GM10266 (cell line): ENCODE results near the gene CA7.
A peak's percentile ranks its signal among the peaks of the same experiment; 100 is the strongest.

Experiments used
- DNase-seq: peaks from one replicate; pipeline ENCODE4 v3.0.0; 2012; ENCODE audit errors: extremely low spot score
- TF ChIP-seq, protein P1 (sequence below): IDR thresholded peaks from 2 replicates; pipeline ENCODE4 v1.5.1; 2012; ENCODE audit warnings: mild to moderate bottlenecking, low read depth; ENCODE audit not compliant: control insufficient read depth, insufficient read depth; ENCODE audit errors: missing control alignments

CA7 gene

DNA sequence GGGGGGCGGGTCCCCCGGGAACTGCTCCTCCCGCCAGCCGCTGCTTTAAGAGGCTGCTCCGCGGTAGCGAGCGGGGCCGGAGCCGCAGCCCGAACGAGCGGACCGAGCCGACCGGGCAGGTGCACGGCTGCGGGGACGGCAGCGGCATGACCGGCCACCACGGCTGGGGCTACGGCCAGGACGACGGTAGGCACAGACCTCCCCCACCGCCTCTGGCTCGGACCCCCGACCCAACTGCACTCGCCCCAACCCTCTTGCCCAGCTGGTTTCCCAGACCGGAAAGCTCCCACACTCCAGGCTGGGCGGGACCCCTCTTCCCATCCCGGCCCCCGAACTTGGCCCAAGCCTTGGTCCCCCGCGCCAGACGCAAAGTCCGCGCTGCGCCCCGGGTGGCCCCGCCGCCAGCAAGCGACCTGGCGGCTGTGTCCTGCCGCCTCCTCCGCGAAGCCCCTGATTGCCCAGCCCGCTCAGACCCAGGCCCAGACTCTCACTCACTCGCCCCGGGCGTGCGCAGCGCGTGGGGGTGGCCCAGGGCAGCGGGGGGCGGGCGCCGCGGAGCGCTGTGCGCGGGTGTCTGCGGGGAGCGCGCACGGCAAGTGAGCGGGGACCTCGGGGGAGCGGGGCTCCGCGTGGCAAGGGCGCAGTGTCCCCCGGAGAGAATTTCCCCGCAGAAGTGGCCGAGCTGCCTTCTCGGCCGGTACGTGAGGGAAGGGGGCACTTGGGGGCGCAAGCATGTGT lies at the start of gene CA7:
Gene CA7, plus strand, starts transcription at position 73 of the 738 bp plus-strand sequence. Its CDS starts 74 bp downstream, at position 147.
- TF ChIP-seq, protein P1, sequence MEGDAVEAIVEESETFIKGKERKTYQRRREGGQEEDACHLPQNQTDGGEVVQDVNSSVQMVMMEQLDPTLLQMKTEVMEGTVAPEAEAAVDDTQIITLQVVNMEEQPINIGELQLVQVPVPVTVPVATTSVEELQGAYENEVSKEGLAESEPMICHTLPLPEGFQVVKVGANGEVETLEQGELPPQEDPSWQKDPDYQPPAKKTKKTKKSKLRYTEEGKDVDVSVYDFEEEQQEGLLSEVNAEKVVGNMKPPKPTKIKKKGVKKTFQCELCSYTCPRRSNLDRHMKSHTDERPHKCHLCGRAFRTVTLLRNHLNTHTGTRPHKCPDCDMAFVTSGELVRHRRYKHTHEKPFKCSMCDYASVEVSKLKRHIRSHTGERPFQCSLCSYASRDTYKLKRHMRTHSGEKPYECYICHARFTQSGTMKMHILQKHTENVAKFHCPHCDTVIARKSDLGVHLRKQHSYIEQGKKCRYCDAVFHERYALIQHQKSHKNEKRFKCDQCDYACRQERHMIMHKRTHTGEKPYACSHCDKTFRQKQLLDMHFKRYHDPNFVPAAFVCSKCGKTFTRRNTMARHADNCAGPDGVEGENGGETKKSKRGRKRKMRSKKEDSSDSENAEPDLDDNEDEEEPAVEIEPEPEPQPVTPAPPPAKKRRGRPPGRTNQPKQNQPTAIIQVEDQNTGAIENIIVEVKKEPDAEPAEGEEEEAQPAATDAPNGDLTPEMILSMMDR, result no peak
- peak; percentile 27 for DNase-seq

DNA sequence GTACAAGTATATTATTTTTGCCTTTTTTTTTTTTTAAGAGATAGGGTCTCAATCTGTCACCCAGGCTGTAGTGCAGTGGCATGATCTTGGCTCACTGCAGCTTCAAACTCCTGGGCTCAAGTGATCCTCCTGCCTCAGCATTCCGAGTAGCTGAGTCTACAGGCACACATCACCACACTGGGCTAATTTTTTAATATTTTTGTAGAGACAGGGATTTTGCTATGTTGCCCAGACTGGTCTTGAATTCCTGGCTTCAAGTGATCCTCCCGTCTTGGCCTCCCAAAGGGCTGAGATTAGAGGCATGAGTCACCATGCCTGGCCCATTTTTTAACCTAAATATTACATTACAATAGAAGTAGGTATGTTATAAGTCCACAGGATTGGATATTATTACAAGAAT lies 46.1 kb upstream of the CA7 start:
- DNase-seq, result no peak
- TF ChIP-seq, protein P1, result no peak

DNA sequence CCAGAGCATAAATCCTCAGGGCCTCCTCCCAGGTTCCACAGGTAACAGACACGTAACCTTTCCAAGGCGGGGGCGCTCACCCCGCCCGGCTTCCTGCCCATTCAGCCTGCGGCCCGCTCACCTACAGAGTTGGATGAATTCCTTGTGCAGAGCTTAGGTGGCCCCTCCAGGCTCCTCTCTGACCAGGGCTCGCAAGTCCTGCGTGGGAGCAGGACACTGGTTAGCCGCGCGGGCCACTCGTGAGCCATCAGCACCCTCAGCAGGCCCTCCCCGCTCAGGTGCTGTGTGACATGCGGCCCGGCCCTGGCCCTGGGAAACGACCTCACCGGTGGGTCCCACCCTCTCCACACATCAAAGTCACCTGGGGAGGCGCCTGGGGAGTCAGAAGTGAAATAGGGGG lies 43.4 kb upstream of the CA7 start:
- no peak for DNase-seq
- TF ChIP-seq, protein P1, result no peak

DNA sequence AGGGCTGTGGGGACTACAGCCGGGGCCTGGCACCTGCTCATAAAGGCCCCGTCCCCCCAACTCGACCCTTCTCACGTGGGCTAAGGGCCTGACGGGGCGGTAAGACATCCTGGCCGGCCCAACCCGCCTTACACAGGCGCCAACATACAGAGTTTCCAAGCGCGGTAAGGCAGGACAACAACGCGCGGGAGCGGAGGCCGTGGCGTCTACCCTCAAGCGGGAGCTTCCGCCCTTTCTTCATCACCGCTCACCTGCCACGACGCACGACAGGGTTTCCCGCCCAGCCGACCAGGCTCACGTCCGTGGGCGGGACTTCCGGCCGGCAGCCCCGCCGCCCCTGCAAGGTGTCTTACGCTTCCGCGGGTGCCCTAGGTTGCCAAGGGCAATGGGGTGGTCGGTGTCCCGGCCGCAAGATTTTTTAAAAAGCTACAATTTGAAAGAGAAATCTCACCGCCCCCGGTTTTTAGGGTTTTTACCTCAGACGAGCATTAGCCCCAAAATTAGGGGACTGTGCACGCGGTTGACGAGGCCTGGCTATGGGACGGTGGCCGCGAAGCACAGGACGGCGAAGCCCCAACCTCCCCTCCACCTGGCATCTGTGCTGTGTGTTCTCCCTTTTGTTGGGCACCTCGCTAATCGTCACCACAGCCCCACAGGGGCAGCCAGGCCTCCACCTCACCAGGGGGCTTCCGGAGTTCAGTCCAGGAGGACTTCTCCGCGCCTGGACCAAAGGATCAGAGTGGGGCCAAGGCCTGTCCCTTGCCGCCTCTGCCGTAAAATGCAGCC lies 42.7 kb upstream of the CA7 start, which contains the start of gene TERB1:
Gene TERB1, minus strand, starts transcription at position 265 of the 786 bp plus-strand sequence. CDS start 4,786 bp downstream, outside the sequence.
- DNase-seq, result no peak
- TF ChIP-seq, protein P1, result no peak

DNA sequence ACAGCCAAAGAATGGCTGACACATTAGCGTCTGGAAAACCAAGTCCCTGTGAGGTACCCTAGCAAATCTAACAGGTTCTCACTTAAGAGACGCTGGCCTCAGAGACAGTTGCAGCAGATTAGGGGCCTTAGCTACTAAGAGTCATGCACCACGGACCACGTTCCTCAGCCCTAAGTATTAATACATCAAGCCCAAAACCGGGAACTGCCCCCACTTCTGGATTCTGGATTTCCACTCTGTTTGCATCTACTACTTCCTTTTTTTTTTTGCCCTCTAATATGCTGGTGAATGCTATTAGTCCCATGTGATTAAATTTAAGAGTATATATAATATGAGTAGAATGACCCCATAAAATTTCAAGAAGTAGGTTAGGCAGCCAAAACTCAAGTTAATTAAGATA lies 42.1 kb upstream of the CA7 start:
- TF ChIP-seq, protein P1, result no peak
- no peak for DNase-seq

DNA sequence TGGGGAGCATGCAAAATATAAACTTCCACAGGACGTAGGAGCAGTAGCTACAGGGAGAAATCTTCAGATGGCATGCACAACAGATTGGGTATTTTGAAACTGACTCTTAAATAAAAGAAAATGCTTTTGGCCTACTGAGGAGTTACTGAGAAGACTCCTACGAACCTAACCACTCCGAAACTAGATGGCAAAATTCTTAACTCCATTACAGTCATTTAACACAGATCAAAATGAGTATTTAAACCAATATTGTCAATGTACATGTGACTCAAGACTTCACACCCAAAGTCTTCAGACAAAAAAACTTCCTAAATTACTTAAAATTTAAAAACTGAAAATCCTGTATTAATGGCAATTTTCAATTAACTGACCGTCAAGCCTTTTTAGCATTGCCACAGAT lies 34.4 kb upstream of the CA7 start:
- TF ChIP-seq, protein P1, result no peak
- no peak for DNase-seq

DNA sequence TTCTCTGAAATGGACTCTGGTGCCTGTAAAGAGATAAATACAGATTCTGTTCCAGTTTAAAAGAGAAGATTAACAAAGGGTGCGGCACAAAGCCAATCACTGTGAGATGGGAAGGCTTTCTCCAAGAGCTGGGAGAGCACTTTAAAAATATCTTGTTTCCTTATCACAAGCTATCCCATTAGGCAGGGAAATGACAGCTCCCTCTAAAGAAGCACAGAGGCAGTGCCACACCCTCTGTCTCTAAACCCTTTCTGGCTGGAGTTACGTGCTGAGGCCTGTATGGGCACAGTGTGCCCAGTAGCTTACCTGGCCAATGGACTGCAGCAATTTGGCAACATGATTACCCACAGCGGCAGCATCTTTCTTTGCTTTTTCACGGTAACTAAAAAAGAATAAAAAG lies 33.8 kb upstream of the CA7 start:
- no peak for DNase-seq
- TF ChIP-seq, protein P1, result no peak
